GM21390 (cell line): ENCODE data around the gene FAM81B.
"Not testable (repeated sequence)": the region's sequence is repeated elsewhere in the genome, so short reads cannot be mapped to it uniquely, and the experiment has no call there.

Experiments used
- ATAC-seq: cut with Tn5 transposase; IDR thresholded peaks from one replicate; pipeline ENCODE4 v1.9.1; 2021; ENCODE audit not compliant: unreplicated experiment

FAM81B gene

GRCh38 chr5:95390812-95391492 lies at the start of gene FAM81B:
FAM81B (plus strand) TSS chr5:95391366; CDS start chr5:95391390, 24 bp downstream.
- ATAC-seq, result no peak

- ATAC-seq, result not testable (repeated sequence)
Observed at GRCh38 chr5:95341444-95341843, 49.7 kb upstream of the FAM81B start.

- no peak for ATAC-seq
Observed at GRCh38 chr5:95347506-95348120, 43.6 kb upstream of the FAM81B start.

GRCh38 chr5:95350631-95351030 lies 40.5 kb upstream of the FAM81B start:
- ATAC-seq, result no peak

GRCh38 chr5:95352691-95353090 lies 38.5 kb upstream of the FAM81B start:
- no peak for ATAC-seq

GRCh38 chr5:95358320-95358719 lies 32.8 kb upstream of the FAM81B start:
- ATAC-seq, result no peak

GRCh38 chr5:95358848-95359247 lies 32.3 kb upstream of the FAM81B start:
- ATAC-seq, result no peak

GRCh38 chr5:95360667-95361066 lies 30.5 kb upstream of the FAM81B start:
- ATAC-seq, result not testable (repeated sequence)

- ATAC-seq, result no peak
Observed at GRCh38 chr5:95365302-95366095, 25.7 kb upstream of the FAM81B start.

- ATAC-seq, result no peak
Observed at GRCh38 chr5:95369782-95370181, 21.4 kb upstream of the FAM81B start.

- ATAC-seq, result no peak
Observed at GRCh38 chr5:95374061-95374460, 17.1 kb upstream of the FAM81B start.

- no peak for ATAC-seq
Observed at GRCh38 chr5:95375591-95375990, 15.6 kb upstream of the FAM81B start.

- no peak for ATAC-seq
Observed at GRCh38 chr5:95379133-95379532, 12.0 kb upstream of the FAM81B start.

GRCh38 chr5:95380103-95380628 lies 11.0 kb upstream of the FAM81B start:
- no peak for ATAC-seq

GRCh38 chr5:95382801-95383200 lies 8.4 kb upstream of the FAM81B start:
- no peak for ATAC-seq

GRCh38 chr5:95384485-95385213 lies 6.5 kb upstream of the FAM81B start:
- ATAC-seq, result no peak

GRCh38 chr5:95385334-95385733 lies 5.8 kb upstream of the FAM81B start:
- no peak for ATAC-seq

GRCh38 chr5:95391965-95392364 lies 799 bp downstream of the FAM81B start:
- not testable (repeated sequence) for ATAC-seq

- ATAC-seq, result no peak
Observed at GRCh38 chr5:95392593-95393182, 1.5 kb downstream of the FAM81B start.

- no peak for ATAC-seq
Observed at GRCh38 chr5:95393279-95393678, 2.1 kb downstream of the FAM81B start.

GRCh38 chr5:95398989-95399388 lies 7.8 kb downstream of the FAM81B start:
- no peak for ATAC-seq
